GM20431 (cell line): ENCODE results near the gene CBR4.
"Not testable (repeated sequence)": the region's sequence is repeated elsewhere in the genome, so short reads cannot be mapped to it uniquely, and the experiment has no call there.

Experiments
- in situ Hi-C: fragments of 300-500 bp; cut with MseI, MboI; formaldehyde crosslinking; loops from one replicate; pipeline ENCODE4 v1.15.0; 2020; ENCODE audit warnings: low sequenced_read_pairs; ENCODE audit not compliant: unreplicated experiment

CBR4 gene

DNA sequence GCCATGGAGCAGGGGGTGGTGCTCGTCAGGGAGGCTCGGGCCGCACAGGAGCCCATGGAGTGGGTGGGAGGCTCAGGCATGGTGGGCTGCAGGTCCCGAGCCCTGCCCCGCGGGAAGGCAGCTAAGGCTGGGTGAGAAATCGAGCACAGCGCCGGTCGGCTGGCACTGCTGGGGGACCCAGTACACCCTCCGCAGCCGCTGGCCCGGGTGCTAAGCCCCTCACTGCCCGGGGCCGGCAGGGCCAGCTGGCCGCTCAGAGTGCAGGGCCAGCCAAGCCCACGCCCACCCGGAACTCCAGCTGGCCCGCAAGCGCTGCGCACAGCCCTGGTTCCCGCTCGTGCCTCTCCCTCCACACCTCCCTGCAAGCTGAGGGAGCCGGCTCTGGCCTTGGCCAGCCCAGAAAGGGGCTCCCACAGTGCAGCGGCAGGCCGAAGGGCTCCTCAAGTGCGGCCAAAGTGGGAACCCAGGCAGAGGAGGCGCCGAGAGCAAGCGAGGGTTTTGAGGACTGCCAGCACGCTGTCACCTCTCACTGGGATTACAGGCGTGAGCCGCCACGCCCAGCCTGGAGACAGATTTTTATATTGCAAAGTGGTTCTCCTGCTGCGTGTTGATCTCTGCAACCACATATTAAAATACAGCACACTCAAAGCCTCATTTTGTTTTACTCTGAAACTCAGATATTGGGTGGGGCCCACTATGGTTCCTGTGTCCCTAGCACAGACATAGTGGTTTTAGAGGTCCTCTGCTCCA, 26.0 kb upstream of the CBR4 start:
- in situ Hi-C loops: not testable (repeated sequence)

GRCh38 chr4:169033660-169034059, 23.6 kb upstream of the CBR4 start:
- in situ Hi-C loops: no loop called here

- in situ Hi-C loops: no loop called here
These were observed 23.0 kb upstream of the CBR4 start for GRCh38 chr4:169032883-169033645.

GRCh38 chr4:169032194-169032593, 22.1 kb upstream of the CBR4 start:
- in situ Hi-C loops: no loop called here

DNA sequence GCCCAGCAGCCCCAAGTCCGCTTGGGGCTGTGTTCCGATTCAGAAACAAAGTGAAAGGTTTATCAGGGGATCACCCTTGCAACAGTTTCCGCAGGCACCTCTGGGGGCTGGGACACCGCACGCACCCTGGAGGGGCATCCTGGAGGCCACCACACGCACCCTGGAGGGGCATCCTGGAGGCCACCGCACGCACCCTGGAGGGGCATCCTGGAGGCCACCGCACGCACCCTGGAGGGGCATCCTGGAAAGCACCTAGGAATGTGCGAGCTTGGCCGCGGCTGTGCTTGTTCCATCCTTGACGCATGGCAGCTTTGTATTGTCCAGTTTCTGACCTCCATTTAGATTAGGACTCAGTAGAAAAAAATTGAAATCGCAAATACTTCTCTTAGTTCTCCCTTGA, 21.3 kb upstream of the CBR4 start:
- in situ Hi-C loops: no loop called here

DNA sequence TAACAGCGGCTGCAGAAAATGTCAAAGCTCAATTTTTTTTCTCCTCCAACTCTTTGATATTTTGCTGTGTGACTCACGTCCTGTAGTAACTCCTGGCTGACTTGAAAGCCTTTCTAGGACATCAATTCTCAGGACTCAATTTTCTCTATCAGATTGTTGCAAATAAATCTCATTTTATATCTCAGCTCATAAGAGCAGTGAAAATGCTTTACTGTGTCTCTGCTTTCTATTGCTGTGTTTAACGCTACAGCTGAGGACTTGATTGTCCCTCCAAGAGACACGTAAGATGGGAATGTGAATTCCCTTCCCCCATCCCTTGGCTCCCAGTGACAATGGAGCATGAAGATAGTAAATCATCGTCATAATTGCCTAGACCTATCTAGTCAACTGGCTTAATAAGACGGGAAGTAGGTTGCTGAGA, 20.5 kb upstream of the CBR4 start:
- in situ Hi-C loops: no loop called here

- in situ Hi-C loops: loop anchor here (10.0 kb wide), 1 partner anchor 455 kb away; no protein-coding TSS in a partner anchor
These were observed 19.9 kb upstream of the CBR4 start for GRCh38 chr4:169029947-169030346.

DNA sequence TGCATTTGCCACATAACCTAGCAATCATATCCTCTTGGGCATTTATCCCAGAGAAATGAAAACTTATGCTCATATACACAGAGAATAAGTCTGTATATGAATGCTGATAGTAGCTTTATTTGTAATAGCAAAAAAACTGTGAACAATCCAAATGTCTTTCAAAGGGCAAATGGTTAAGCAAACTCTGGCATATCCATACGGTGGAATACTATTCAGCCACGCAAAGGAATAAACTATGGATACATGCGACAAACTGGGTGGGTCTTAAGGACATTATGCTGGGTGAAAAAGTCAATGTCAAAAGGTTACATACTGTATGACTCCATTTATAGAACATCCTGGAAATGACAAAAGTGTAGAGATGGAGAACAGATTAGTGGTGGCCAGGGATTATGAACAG, 17.6 kb upstream of the CBR4 start:
- in situ Hi-C loops: loop anchor here (10.0 kb wide), 1 partner anchor 457 kb away; no protein-coding TSS in a partner anchor

- in situ Hi-C loops: loop anchor here (10.0 kb wide), 1 partner anchor 460 kb away; no protein-coding TSS in a partner anchor
These were observed 15.1 kb upstream of the CBR4 start for GRCh38 chr4:169025184-169025583.

DNA sequence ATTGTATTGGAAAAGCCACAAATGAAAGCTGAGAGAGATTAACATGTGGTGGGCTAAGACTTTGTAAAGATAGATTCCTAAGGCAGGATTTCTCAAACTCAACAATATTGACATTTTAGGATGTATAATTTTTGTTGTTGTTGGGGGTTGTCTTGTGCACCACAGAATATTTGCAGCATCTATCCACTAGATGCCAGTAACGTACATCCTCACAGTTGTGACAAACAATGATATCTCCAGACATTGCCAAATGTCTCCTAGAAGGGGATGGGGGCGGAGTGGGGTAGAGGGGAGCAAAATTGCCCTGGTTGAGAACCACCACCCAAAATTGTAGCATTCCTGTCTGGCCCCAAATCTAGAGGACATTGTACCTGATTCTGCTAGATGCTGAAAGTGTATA, 14.7 kb upstream of the CBR4 start:
- in situ Hi-C loops: loop anchor here (10.0 kb wide), 1 partner anchor 460 kb away; no protein-coding TSS in a partner anchor

DNA sequence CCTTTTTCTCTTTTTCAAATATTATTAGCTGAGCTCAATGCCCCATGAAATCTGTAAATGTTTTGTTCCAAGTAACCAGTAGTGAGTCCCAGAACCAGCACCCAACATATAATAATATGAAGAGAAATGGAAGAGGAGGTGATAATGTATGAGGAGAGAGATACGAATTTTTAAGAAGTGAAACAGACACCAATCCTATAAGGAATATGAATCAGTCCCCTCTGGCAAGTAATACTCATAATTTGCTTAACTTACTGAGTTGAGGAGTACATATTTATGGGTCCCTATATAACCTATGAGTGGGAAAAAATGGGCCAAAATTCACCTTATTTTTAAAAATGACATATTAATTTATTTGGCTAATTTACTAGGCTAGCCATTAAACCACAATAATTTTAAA, 8.4 kb upstream of the CBR4 start:
- in situ Hi-C loops: no loop called here

GRCh38 chr4:169017971-169018370, 7.9 kb upstream of the CBR4 start:
- in situ Hi-C loops: no loop called here

DNA sequence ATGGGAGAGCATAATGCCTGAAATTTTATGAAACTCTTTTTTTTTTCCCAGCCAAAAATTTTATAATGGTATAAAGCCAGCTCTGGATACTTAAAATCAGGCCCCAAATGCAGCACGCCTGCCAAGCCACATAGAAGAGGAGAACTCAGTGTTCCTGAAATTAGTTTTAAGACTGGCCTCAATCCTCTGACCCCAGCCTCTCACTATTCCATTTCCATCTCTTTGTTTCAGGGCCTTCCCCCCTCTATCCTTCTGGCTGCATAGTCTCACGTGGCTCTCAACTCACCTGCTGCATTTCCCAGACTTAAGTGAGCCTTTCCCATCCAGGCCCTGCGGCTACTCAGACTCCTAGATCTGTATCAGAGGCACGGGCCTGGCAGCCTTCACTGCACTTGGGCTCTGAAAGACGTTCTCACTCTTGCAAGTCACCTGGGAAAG, 5.2 kb upstream of the CBR4 start:
- in situ Hi-C loops: no loop called here

GRCh38 chr4:169014586-169014985, 4.5 kb upstream of the CBR4 start:
- in situ Hi-C loops: no loop called here

- in situ Hi-C loops: no loop called here
These were observed 3.3 kb upstream of the CBR4 start for GRCh38 chr4:169013396-169013795.

- in situ Hi-C loops: no loop called here
These were observed 2.0 kb upstream of the CBR4 start for GRCh38 chr4:169012049-169012448.

DNA sequence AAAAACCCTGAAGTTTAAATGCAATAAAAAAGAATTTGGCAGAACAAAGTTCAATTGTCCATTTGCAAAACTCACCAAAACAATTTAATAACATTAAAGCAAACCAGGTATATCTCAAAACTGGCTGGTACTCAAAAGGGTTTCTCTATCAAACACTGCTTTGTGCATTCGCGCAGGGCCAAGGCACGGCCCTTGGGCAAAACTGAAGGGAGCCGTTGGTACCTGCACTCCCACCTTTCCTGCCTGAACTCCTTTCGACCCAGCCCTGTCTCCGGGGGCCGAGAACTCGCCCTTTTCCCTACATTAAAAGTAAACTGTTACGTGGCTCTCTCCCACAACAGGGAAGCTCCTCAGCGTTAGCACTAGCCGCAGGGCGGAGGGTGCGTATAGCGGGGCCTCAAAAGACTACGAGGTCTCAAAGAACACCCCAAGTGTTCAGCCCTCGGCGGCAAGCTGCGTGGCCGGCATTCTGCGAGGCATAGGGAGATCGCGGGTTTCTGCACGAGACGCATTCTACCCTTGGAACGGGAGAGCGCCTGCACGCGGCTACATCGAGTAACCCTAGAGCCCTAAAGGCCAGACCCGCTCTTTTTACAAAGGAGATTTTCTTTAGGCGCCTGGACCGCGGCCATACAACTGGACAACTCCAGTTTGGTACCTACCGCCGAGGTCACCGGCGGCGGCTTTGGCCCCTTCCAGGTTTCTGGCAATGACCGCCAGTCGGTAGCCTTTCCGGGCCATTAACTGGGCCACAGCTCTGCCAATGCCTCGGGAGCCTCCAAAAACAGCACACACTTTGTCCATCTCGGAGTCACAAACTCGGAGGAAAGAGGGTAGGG, 550 bp downstream of the CBR4 start:
- in situ Hi-C loops: no loop called here

DNA sequence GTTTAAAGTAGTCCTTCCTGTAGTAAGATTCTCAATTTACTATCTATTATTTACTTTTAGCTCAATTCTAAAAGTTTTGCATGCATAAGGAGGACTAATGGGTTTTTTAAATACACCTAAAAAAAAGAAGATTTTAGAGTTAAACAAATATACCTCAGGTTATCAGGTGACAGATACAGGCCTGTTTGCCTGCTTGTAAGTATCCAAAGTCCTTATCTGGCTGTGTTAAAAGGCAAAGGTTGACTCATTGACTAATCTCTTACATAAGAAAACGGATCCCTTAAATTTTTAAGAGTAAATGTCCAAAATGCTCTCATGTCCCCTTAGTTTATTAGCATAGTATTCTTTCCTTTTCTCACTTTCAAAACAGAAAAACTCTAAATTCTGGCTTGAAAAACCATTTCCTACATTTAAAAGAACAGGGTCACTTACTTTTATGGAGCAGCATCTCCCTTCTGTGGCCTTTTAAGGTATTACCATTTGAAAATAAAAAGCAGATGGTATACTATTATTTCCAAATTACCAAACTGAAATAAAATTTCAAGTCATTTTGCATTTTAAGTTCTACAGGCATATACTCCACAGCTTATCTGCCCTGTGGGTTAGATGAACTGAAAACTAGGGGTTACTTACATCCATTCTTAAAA, 4.5 kb downstream of the CBR4 start:
- in situ Hi-C loops: no loop called here

GRCh38 chr4:169000315-169000714, 9.7 kb downstream of the CBR4 start:
- in situ Hi-C loops: no loop called here

GRCh38 chr4:168999809-169000208, 10.2 kb downstream of the CBR4 start:
- in situ Hi-C loops: no loop called here
